Measurements from ENCODE around the gene COL18A1.

DNA sequence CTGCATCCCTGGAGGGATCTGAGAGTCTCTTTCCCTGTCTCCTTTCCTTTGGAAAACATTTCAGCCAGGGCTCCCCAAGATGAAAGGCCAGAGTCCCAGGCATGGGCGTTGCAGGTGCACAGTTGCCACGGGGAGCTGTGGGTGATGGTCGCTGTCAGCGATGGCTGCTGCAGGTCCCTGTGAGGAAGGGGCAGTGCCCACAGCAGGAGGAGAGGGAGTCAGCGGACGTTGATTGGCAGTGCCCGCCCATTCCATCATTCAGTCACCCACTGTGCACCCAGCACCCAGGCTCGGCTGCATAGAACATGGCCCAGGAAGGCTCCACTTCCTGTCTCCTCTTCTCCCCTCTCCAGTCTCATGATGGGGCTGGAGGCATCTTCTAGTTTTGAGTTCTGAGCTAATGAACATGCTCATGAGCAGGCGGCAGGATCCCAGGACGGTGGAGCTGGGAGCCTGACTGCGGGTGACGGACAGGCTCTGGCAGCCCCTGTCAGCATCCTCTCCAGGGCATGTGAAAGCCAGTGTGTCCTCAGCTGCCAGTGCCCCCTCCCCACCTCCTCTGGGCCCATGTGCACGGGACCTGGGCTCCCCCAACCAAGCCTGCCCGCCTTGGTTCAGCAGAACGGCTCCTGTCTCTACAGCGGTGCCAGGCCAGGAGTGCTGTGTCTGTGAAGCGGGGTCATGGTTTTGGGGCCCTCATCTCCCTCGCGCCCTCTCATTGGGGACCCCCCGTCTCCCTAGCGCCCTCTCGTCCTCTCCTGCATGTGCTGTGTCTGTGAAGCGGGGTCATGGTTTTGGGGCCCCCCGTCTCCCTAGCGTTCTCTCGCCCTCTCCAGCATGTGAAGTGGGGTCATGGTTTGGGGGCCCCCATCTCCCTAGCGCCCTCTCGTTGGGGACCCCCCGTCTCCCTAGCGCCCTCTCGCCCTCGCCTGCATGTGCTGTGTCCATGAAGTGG, 24.5 kb downstream of the COL18A1 start:
- TF ChIP-seq CTCF (IDR thresholded peaks at IDR 0.05): no peak
- no peak for TF ChIP-seq RFX5 (IDR thresholded peaks at IDR 0.05; ENCODE audit: low read length)
- TF ChIP-seq MXI1 (IDR thresholded peaks at IDR 0.05; ENCODE audit: low read depth, low read length): no peak
- TF ChIP-seq USF2 (IDR thresholded peaks at IDR 0.05; ENCODE audit: borderline replicate concordance, low read depth, low read length): no peak
- TF ChIP-seq JUND (IDR thresholded peaks at IDR 0.05): no peak
- no peak for TF ChIP-seq FOSL2 (IDR thresholded peaks at IDR 0.05; ENCODE audit: borderline replicate concordance, low read depth)
- TF ChIP-seq PBX3 (IDR thresholded peaks at IDR 0.05): no peak
- no peak for TF ChIP-seq REST (IDR thresholded peaks at IDR 0.05; ENCODE audit: low read depth, low read length)
- TF ChIP-seq POLR2AphosphoS5 (IDR thresholded peaks at IDR 0.05; ENCODE audit: low read depth, low read length): no peak
- TF ChIP-seq ZBTB33 (IDR thresholded peaks at IDR 0.05; ENCODE audit: borderline replicate concordance, low read depth): no peak
- TF ChIP-seq TAF1 (IDR thresholded peaks at IDR 0.05; ENCODE audit: borderline replicate concordance, low read depth, low read length): no peak
- TF ChIP-seq EP300 (IDR thresholded peaks at IDR 0.05; ENCODE audit: borderline replicate concordance in 1 of 2, low read depth in 1 of 2, low read length in 1 of 2): no peak
- TF ChIP-seq SMC3 (IDR thresholded peaks at IDR 0.05; ENCODE audit: low read depth, low read length): no peak
- no peak for TF ChIP-seq RXRA (IDR thresholded peaks at IDR 0.05; ENCODE audit: borderline replicate concordance, low read depth)
